ENCODE measurements around the gene SETDB2. TPM values are rescaled to one million over a fixed set of nuclear protein-coding genes. Genes with fewer than 3 reads are reported as not detected.

The SETDB2 gene, protein sequence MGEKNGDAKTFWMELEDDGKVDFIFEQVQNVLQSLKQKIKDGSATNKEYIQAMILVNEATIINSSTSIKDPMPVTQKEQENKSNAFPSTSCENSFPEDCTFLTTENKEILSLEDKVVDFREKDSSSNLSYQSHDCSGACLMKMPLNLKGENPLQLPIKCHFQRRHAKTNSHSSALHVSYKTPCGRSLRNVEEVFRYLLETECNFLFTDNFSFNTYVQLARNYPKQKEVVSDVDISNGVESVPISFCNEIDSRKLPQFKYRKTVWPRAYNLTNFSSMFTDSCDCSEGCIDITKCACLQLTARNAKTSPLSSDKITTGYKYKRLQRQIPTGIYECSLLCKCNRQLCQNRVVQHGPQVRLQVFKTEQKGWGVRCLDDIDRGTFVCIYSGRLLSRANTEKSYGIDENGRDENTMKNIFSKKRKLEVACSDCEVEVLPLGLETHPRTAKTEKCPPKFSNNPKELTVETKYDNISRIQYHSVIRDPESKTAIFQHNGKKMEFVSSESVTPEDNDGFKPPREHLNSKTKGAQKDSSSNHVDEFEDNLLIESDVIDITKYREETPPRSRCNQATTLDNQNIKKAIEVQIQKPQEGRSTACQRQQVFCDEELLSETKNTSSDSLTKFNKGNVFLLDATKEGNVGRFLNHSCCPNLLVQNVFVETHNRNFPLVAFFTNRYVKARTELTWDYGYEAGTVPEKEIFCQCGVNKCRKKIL
- total RNA-seq (2014; rRNA removed; shearing (Covaris generic)), result 14.9 and 15.8 TPM in 2 replicates

DNA sequence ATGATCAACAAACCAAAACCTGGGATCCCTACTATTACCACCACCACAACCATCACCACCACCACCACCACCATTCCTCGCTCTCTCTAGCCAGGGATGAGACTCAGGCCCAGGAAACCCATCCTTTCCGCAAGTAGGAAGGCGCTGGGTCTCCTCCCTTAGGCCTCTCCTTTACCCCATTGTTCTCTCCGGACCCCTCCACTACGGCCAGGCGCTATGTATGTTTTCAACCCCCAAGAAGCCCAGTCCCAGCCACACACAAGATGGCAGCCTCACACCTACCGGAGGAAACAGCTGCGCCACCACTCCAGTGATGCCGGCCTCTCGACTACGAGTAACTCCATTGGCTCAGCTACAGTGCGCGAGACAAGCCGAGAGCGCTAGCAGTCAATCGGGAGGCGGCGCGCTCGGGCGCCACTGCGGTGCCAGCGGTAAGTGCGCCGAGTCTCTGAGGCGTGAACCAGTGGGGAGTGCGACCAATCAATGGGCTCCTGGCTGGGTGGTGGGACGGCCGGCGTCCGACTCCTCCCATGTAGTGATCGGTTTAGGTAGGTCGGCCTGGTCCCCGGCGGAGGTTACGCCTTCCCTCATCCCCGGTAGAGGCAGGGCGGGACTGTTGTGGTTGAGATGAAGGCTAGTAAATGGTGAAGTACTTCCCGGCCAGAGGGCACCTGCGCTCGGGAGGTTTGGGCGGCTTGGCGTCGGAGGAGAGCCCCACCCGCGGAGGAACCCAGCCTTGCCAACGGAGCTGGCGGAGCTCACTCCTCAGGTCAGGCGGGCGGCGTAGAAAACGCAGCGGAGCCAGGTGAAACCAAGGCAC lies at the start of gene SETDB2, which contains the start of gene CAB39L:
Gene SETDB2 (plus strand): TSS at position 571 of the 820 bp plus-strand sequence. CDS start 7,620 bp downstream, outside the sequence.
Gene CAB39L (minus strand): TSS at position 361 of the 820 bp plus-strand sequence. CDS start 61,154 bp downstream, outside the sequence.
- peak; percentile 100 for DNase-seq (ENCODE audit: low spot score)
- in situ Hi-C loops (cut with HindIII; ENCODE audit: low sequenced_read_pairs), result no loop called here

GRCh38 chr13:49395451-49395865 lies 48.6 kb upstream of the SETDB2 start:
- in situ Hi-C loops (cut with HindIII; ENCODE audit: low sequenced_read_pairs), result no loop called here
- no peak for DNase-seq (ENCODE audit: low spot score)

DNA sequence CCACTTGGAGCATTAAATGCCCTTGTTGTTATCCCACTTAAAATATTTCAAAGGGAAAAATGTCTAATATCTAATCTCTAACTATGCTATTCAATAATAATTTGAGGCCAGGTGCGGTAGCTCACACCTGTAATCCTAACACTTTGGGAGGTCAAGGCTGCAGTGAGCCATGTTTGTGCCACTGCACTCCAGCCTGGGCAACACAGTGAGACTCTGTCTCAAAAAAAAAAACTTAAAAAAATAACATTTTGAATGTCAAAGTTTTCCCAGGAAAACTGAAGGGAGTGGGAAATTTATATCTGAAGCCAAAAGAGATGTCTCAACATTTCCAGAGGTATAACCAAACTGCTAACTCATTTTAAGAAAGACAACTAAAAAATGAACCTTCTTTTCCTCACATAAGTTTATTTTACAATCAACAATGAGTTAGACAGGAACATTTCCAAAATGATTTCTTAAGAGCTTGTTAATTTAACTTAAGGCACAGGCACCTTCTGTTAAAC lies 48.1 kb upstream of the SETDB2 start:
- in situ Hi-C loops (cut with HindIII; ENCODE audit: low sequenced_read_pairs), result no loop called here
- no peak for DNase-seq (ENCODE audit: low spot score)

- in situ Hi-C loops (cut with HindIII; ENCODE audit: low sequenced_read_pairs), result no loop called here
- no peak for DNase-seq (ENCODE audit: low spot score)
Measured at GRCh38 chr13:49399801-49400472, 44.1 kb upstream of the SETDB2 start.

DNA sequence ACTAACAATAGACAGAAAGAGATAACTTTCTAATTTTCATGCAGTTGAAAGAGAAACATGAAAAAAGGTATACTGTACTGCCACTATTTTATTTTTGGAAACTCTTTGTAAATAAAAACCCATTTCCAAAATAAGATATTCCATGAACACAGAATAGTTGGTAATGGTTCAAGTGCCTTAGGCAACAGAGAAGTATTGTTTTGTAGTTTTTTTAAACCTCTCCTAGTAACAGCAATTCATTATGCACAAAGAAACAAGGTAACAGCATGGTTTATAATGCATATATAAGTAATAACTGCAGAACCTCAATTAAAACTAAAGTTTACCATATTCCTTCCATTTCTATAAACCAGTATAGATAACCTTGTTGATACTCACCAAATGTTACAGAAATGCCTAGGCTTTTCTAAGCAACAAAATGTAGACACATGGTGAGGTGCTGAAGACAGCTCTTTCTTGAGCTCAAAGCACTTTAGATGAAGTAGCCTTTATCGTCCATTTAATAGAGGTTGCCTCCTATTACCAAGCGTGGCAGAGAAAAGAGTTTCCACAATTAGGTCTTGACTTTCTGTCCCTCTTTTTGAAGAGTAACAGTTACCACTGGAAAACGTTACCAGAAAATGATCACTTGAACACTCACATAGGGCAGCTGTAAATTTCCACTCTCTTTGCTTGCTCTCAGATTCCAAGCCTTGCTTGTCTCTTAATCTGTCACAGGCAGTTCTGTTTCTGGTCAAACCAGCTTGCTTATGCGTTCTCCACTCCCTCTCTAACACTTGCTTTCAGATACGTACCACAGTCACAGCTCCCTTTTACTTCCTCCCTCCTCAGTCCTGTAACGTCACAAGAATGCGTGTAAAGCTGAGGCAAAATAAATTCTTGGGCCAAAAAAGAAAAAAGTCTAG lies 43.1 kb upstream of the SETDB2 start:
- DNase-seq (ENCODE audit: low spot score), result peak; percentile 58
- in situ Hi-C loops (cut with HindIII; ENCODE audit: low sequenced_read_pairs), result no loop called here

DNA sequence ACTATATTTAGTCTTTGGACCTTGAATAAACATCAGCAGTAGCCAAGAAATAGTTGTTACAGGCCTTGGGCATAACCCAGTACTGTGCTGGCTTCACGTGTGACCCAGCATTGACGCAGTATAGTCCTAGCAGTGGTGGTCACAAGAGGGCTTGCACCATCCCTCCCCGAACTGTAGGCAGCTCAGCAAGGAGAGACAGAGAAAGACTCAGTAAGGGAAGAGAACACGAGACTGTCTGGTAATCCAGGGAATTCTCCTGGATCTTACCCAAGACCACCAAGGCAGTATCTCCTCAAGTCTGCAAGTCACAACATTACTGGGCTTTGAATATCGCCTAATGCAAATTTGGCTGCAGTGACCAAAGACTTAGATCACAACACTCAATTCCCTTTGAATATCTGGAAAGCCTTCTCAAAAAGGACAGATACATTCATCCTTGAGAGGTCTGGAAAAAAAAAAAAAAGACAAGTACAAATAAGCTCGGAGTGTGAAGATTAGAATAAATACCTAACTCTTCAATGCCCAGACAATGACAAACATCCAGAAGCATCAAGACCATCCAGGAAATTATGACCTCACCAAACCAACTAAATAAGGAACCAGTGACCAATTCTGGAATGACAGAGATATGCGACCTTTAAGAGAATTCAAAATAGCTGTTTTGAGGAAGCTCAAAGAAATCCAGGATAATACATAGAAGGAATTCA lies 39.9 kb upstream of the SETDB2 start:
- in situ Hi-C loops (cut with HindIII; ENCODE audit: low sequenced_read_pairs), result no loop called here
- no peak for DNase-seq (ENCODE audit: low spot score)

GRCh38 chr13:49404703-49405020 lies 39.4 kb upstream of the SETDB2 start:
- in situ Hi-C loops (cut with HindIII; ENCODE audit: low sequenced_read_pairs), result no loop called here
- no peak for DNase-seq (ENCODE audit: low spot score)

GRCh38 chr13:49407068-49407467 lies 37.0 kb upstream of the SETDB2 start:
- no peak for DNase-seq (ENCODE audit: low spot score)
- in situ Hi-C loops (cut with HindIII; ENCODE audit: low sequenced_read_pairs), result no loop called here

- in situ Hi-C loops (cut with HindIII; ENCODE audit: low sequenced_read_pairs), result no loop called here
- no peak for DNase-seq (ENCODE audit: low spot score)
Measured at GRCh38 chr13:49407936-49408335, 36.1 kb upstream of the SETDB2 start.

DNA sequence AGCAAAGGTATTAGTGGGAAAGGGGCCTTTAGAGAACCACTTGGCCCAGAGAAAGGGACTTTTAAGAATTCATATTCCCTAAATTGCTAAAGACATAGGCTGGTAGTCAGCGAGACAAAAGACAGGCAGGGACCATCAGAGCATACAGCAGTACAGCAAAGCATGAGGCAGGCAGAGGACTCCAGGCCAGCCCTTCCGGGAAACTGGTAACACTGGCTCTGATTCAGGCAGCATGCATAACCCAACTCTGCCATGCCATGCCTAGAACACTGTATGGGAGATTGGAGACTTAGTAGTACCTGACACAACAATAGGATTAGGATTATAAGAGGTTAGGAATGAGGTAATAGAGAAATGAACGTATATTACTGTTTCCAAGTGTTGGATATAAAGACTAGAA lies 35.1 kb upstream of the SETDB2 start:
- in situ Hi-C loops (cut with HindIII; ENCODE audit: low sequenced_read_pairs), result no loop called here
- DNase-seq (ENCODE audit: low spot score), result no peak

GRCh38 chr13:49410006-49410405 lies 34.1 kb upstream of the SETDB2 start:
- in situ Hi-C loops (cut with HindIII; ENCODE audit: low sequenced_read_pairs), result no loop called here
- DNase-seq (ENCODE audit: low spot score), result no peak

GRCh38 chr13:49410477-49410876 lies 33.6 kb upstream of the SETDB2 start:
- no peak for DNase-seq (ENCODE audit: low spot score)
- in situ Hi-C loops (cut with HindIII; ENCODE audit: low sequenced_read_pairs), result no loop called here

- in situ Hi-C loops (cut with HindIII; ENCODE audit: low sequenced_read_pairs), result no loop called here
- DNase-seq (ENCODE audit: low spot score), result no peak
Measured at GRCh38 chr13:49411353-49411752, 32.7 kb upstream of the SETDB2 start.

DNA sequence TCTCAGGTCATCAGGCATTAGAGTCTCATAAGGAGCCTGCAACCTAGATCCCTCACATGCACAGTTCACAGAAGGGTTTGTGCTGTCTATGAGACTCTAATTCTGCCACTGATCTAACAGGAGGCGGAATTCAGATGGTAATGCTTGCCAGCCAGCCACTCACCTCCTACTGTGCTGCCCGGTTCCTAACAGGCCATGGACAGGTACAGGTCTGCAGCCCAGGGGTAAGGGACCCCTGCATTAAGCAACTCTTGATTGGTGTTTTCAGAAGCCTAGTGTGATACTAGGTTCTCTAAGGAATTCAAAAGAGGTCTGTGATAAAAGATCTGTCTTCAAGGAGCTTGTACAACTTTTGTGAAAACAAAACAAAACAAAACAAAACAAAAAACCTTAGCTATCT lies 31.3 kb upstream of the SETDB2 start:
- in situ Hi-C loops (cut with HindIII; ENCODE audit: low sequenced_read_pairs), result no loop called here

GRCh38 chr13:49417161-49417560 lies 26.9 kb upstream of the SETDB2 start:
- in situ Hi-C loops (cut with HindIII; ENCODE audit: low sequenced_read_pairs), result no loop called here
- DNase-seq (ENCODE audit: low spot score), result no peak

More for the DNA sequence above, 31.3 kb upstream of the SETDB2 start:
- DNase-seq (ENCODE audit: low spot score), result no peak

- in situ Hi-C loops (cut with HindIII; ENCODE audit: low sequenced_read_pairs), result no loop called here
- no peak for DNase-seq (ENCODE audit: low spot score)
Measured at GRCh38 chr13:49418206-49418605, 25.9 kb upstream of the SETDB2 start.

DNA sequence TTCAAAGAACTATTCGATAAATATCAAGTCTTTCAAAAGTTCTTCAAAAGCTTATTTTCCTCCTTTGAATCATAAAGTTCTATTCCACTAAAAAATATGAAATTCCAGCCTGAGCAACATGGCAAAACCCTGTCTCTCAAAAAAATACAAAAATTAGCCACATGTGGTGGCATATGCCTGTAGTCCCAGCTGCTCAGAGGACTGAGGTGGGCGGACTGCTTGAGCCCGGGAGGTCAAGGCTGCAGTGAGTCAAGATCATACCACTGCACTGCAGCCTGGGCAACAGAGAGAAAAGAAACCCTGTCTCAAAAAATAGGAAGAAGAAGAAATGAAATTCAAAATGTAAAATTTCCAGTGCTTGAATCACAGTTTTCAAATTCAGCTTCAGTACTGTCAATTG lies 24.8 kb upstream of the SETDB2 start:
- in situ Hi-C loops (cut with HindIII; ENCODE audit: low sequenced_read_pairs), result no loop called here
- no peak for DNase-seq (ENCODE audit: low spot score)
